GM12875 (cell line): Measurements from ENCODE around the gene TNNT3.
"Not testable (repeated sequence)": the region's sequence is repeated elsewhere in the genome, so short reads cannot be mapped to it uniquely, and the experiment has no call there.

Experiments used
- H3K4me3 ChIP-seq: one replicate; pipeline ENCODE4 v1.5.1; 2011; ENCODE audit warnings: low read depth, low read length, control low read depth
- TF ChIP-seq, protein P1 (sequence below): IDR thresholded peaks from 2 replicates; pipeline ENCODE4 v1.5.1; 2011; ENCODE audit warnings: low read depth, mild to moderate bottlenecking, control low read depth, inconsistent platforms, low read length, moderate library complexity, borderline replicate concordance; ENCODE audit not compliant: insufficient read depth

Gene TNNT3

DNA sequence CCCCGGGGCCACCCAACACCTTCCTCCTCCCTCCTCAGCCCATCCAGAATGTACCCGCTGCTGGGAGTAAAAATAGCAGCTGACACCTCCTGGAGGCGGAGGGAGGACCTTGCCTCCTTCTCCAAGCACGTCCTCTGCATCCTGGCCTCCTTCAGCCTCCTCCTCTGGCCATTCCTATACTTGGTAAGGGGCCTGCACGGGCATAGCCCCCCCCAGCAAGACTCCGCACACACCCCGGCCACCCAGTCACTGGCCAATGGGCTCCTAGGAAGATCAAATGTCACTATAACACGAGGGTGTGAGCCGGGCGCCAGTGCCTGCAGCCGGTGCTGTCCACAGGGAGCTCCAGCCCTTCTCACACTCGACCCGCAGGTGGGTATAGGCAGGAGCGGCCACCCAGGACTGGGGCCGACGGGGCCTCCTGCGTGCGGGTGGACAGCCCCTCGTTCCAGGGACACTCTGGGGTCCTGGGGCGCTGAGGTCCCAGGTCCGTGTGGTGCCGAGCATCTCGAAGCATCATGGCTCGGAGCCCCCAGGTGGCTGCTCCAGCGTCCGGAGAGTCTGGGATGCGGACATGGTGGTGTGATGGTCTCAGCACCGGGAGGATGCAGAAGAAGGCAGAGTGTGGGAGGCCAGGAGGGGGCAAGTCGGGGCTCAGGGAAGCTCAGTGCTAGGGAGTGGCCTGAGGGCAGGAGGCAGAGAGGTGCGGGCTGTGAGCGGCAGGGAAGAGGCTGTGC is at the start of gene TNNT3:
Gene TNNT3 (plus strand): TSS at position 313 of the 737 bp plus-strand sequence. CDS start 3,172 bp downstream, outside the sequence.
- no peak within 1 kb of the TSS for H3K4me3 ChIP-seq
- TF ChIP-seq, protein P1, sequence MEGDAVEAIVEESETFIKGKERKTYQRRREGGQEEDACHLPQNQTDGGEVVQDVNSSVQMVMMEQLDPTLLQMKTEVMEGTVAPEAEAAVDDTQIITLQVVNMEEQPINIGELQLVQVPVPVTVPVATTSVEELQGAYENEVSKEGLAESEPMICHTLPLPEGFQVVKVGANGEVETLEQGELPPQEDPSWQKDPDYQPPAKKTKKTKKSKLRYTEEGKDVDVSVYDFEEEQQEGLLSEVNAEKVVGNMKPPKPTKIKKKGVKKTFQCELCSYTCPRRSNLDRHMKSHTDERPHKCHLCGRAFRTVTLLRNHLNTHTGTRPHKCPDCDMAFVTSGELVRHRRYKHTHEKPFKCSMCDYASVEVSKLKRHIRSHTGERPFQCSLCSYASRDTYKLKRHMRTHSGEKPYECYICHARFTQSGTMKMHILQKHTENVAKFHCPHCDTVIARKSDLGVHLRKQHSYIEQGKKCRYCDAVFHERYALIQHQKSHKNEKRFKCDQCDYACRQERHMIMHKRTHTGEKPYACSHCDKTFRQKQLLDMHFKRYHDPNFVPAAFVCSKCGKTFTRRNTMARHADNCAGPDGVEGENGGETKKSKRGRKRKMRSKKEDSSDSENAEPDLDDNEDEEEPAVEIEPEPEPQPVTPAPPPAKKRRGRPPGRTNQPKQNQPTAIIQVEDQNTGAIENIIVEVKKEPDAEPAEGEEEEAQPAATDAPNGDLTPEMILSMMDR, result no peak

DNA sequence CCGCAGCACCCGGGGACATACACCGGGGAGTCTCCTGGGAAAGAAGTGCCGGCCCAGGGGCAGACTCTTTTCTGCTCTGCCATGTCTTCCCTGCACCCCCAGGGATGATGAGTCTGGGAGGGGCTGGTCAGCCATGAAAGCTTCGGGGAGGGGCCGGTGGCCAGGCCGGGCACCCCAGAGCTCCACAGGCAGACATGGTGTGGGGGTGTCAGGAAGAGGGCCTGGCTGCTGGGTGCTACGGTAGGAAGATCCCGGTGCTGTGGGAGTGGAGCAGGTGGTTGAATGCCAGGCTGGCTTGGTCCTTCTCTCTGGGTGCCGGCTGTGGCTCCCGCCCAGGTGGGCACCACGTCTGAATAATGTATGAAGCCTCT is 49.2 kb upstream of the TNNT3 start:
- TF ChIP-seq, protein P1, result no peak
- H3K4me3 ChIP-seq, result no peak overlapping the region

GRCh38 chr11:1870721-1871466 is 48.6 kb upstream of the TNNT3 start:
- no peak overlapping the region for H3K4me3 ChIP-seq
- TF ChIP-seq, protein P1, result no peak

- TF ChIP-seq, protein P1, result no peak
- no peak overlapping the region for H3K4me3 ChIP-seq
Measured at GRCh38 chr11:1871531-1871930, 48.0 kb upstream of the TNNT3 start.

DNA sequence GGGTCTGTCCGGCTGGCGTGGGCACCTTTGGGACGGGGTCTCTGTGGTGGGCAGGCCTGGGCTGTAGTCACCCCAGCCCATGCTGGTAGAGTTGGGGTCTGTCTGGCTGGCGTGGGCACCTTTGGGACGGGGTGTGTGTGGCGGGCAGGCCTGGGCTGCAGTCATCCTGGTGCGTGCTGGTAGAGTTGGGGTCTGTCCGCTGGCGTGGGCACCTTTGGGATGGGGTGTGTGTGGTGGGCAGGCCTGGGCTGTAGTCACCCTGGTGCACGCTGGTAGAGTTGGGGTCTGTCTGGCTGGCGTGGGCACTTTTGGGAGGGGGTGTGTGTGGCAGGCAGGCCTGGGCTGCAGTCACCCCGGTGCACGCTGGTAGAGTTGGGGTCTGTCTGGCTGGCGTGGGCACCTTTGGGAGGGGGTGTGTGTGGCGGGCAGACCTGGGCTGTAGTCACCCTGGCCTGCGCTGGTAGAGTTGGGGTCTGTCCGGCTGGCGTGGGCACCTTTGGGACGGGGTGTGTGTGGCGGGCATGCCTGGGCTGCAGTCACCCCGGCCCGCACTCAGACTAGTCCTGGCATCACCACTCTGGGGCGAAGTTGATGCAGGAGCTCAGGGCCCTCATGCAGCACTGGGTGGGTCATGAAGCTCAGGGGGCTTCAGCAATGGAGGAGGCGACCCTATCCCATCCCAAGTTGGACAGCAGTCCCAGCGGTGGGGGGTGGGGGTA is 47.1 kb upstream of the TNNT3 start:
- TF ChIP-seq, protein P1, result no peak
- no peak overlapping the region for H3K4me3 ChIP-seq

DNA sequence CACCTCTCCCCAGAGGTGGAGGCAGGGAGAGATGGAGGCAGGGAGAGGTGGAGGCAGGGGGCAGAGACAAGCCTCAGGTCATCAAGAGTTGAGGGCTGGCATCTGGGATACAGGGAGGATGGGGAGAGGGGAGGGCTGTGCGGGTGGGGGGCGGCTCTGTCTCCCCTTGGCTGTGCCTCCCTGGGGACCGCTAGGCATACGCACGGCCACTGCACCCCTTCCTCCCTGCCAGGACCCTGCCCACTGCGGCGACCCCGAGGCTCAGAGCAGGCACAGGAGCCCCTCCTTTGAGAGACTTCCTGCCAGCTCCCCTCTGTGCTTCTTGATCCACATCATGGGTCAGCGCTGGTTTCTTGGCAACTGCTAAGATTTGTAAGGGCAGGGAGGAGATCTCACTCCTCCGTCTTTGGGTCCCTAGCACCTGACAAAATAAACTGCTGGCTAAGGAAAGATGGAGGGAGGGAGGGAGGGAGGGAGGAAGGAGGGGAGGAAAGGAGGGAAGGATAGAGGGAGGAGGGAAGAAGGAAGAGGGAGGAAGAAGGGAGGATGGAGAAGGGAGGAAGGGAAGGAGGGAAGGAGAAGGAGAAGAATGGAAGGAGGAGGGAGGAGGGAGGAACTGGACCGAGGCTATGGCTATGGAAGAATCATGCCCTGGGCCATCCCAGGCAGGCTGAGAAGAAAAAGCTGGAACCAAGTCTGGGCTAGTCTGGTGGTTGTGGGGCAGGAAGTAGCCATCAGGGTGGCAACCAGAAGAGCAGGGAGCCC is 46.3 kb upstream of the TNNT3 start:
- TF ChIP-seq, protein P1, result no peak

DNA sequence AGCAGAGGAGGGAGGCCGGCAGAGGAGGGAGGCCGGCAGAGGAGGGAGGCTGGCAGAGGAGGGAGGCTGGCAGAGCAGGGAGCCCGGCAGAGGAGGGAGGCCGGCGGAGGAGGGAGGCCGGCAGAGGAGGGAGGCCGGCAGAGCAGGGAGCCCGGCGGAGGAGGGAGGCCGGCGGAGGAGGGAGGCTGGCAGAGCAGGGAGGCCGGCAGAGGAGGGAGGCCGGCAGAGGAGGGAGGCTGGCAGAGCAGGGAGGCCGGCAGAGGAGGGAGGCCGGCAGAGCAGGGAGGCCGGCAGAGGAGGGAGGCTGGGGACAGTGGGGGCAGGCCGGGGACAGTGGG is 45.7 kb upstream of the TNNT3 start:
- H3K4me3 ChIP-seq, result not testable (repeated sequence)

More for the DNA sequence above, 46.3 kb upstream of the TNNT3 start:
- H3K4me3 ChIP-seq, result no peak overlapping the region

- H3K4me3 ChIP-seq, result not testable (repeated sequence)
Measured at GRCh38 chr11:1874441-1875092, 44.9 kb upstream of the TNNT3 start.
